SK-N-SH treated with all-trans-retinoic acid at 6 μM for 48 hours (cell line): ENCODE measurements around the gene SPATA33.

ENCODE experiments used
- ATAC-seq: fragments of 200-7000 bp; cut with Tn5 transposase; 3 replicates; pipeline ENCODE4 v1.9.1; 2020; ENCODE audit warnings: mild to moderate bottlenecking, moderate library complexity
- ARNTL ChIP-seq: fragments of 450-650 bp; formaldehyde crosslinking; IDR thresholded peaks from 2 replicates; pipeline ENCODE4 v1.5.0; 2020; ENCODE audit warnings: low read depth, mild to moderate bottlenecking, moderate library complexity, borderline replicate concordance
- BACH2 ChIP-seq: fragments of 250-450 bp; sonication (Bioruptor Pico); IDR thresholded peaks from 2 replicates; pipeline ENCODE4 v1.9.0; 2021; ENCODE audit warnings: mild to moderate bottlenecking, borderline replicate concordance
- CREB5 ChIP-seq: fragments of 250-450 bp; sonication (Bioruptor Pico); IDR thresholded peaks from 2 replicates; pipeline ENCODE4 v1.5.1; 2020; ENCODE audit warnings: low read depth, mild to moderate bottlenecking, moderate library complexity
- CSDC2 ChIP-seq: fragments of 250-450 bp; sonication (Bioruptor Pico); IDR thresholded peaks from 2 replicates; pipeline ENCODE4 v1.5.0; 2020; ENCODE audit warnings: mild to moderate bottlenecking, moderate library complexity
- CSRNP3 ChIP-seq: fragments of 250-450 bp; sonication (Bioruptor Pico); IDR thresholded peaks from 2 replicates; pipeline ENCODE4 v1.5.1; 2021; ENCODE audit warnings: mild to moderate bottlenecking, moderate library complexity
- GLIS3 ChIP-seq: fragments of 250-450 bp; sonication (Bioruptor Pico); IDR thresholded peaks from 2 replicates; pipeline ENCODE4 v1.5.0; 2020; ENCODE audit warnings: mild to moderate bottlenecking, moderate library complexity
- ISL1 ChIP-seq: fragments of 250-450 bp; sonication (Bioruptor Pico); IDR thresholded peaks from 2 replicates; pipeline ENCODE4 v2.1.2; 2022; ENCODE audit warnings: mild to moderate bottlenecking, moderate library complexity
- OSR1 ChIP-seq: fragments of 250-450 bp; sonication (Bioruptor Pico); IDR thresholded peaks from 2 replicates; pipeline ENCODE4 v1.8.0; 2022; ENCODE audit warnings: moderate library complexity, mild to moderate bottlenecking, inconsistent platforms
- PATZ1 ChIP-seq: fragments of 250-450 bp; sonication (Bioruptor Pico); IDR thresholded peaks from 2 replicates; pipeline ENCODE4 v1.8.0; 2020; ENCODE audit warnings: mild to moderate bottlenecking, moderate library complexity, borderline replicate concordance
- POU6F1 ChIP-seq: fragments of 250-450 bp; sonication (Bioruptor Pico); IDR thresholded peaks from 2 replicates; pipeline ENCODE4 v1.8.0; 2021; ENCODE audit warnings: low read depth, mild to moderate bottlenecking, moderate library complexity, borderline replicate concordance
- PPARA ChIP-seq: fragments of 250-450 bp; sonication (Bioruptor Pico); IDR thresholded peaks from 2 replicates; pipeline ENCODE4 v1.5.0; 2020; ENCODE audit warnings: mild to moderate bottlenecking, borderline replicate concordance
- RARB ChIP-seq: fragments of 250-450 bp; sonication (Bioruptor Pico); IDR thresholded peaks from 2 replicates; pipeline ENCODE4 v1.8.0; 2021; ENCODE audit warnings: mild to moderate bottlenecking, moderate library complexity
- SNAI2 ChIP-seq: fragments of 250-450 bp; sonication (Bioruptor Pico); IDR thresholded peaks from 2 replicates; pipeline ENCODE4 v1.5.0; 2020; ENCODE audit warnings: mild to moderate bottlenecking, moderate library complexity
- TCF4 ChIP-seq: fragments of 250-450 bp; sonication (Bioruptor Pico); IDR thresholded peaks from 2 replicates; pipeline ENCODE4 v1.8.0; 2021; ENCODE audit warnings: mild to moderate bottlenecking, moderate library complexity, borderline replicate concordance
- TOX ChIP-seq: fragments of 250-450 bp; sonication (Bioruptor Pico); IDR thresholded peaks from 2 replicates; pipeline ENCODE4 v1.8.0; 2021; ENCODE audit warnings: mild to moderate bottlenecking, moderate library complexity, borderline replicate concordance
- TSHZ2 ChIP-seq: fragments of 250-450 bp; sonication (Bioruptor Pico); IDR thresholded peaks from 2 replicates; pipeline ENCODE4 v1.5.0; 2020; ENCODE audit warnings: mild to moderate bottlenecking, moderate library complexity
- ZC3H10 ChIP-seq: fragments of 250-450 bp; sonication (Bioruptor Pico); IDR thresholded peaks from 2 replicates; pipeline ENCODE4 v1.5.1; 2021; ENCODE audit warnings: mild to moderate bottlenecking, moderate library complexity
- ZFP3 ChIP-seq: fragments of 250-450 bp; sonication (Bioruptor Pico); IDR thresholded peaks from 2 replicates; pipeline ENCODE4 v1.5.0; 2020; ENCODE audit warnings: mild to moderate bottlenecking, moderate library complexity
- ZFP30 ChIP-seq: fragments of 450-650 bp; formaldehyde crosslinking; IDR thresholded peaks from 2 replicates; pipeline ENCODE4 v1.5.0; 2022; ENCODE audit warnings: mild to moderate bottlenecking, moderate library complexity
- ZNF565 ChIP-seq: fragments of 450-650 bp; formaldehyde crosslinking; conservative IDR thresholded peaks from 2 replicates; pipeline ENCODE4 v1.5.0; 2020; ENCODE audit warnings: low read depth, mild to moderate bottlenecking, moderate library complexity
- ZNF70 ChIP-seq: fragments of 450-650 bp; formaldehyde crosslinking; IDR thresholded peaks from 2 replicates; pipeline ENCODE4 v1.5.0; 2020; ENCODE audit warnings: mild to moderate bottlenecking, moderate library complexity

The SPATA33 gene

GRCh38 chr16:89618109-89618998 lies 39.3 kb upstream of the SPATA33 start:
- TF ChIP-seq CREB5 (CRISPR knock-in tag) (no peak), RARB (CRISPR knock-in tag) (no peak), CSDC2 (CRISPR knock-in tag) (no peak), SNAI2 (CRISPR knock-in tag) (no peak), POU6F1 (no peak), TCF4 (no peak), ARNTL (no peak), OSR1 (CRISPR knock-in tag) (no peak), TSHZ2 (CRISPR knock-in tag) (no peak), ZNF565 (CRISPR knock-in tag) (no peak), GLIS3 (CRISPR knock-in tag) (no peak), TOX (CRISPR knock-in tag) (no peak), BACH2 (CRISPR knock-in tag) (no peak), ZNF70 (CRISPR knock-in tag) (no peak), ZFP30 (no peak), ISL1 (CRISPR knock-in tag) (no peak)
- ATAC-seq: no peak

- TF ChIP-seq ZFP3 (CRISPR knock-in tag): no peak
- no peak for TF ChIP-seq CREB5 (CRISPR knock-in tag)
- TF ChIP-seq PPARA (CRISPR knock-in tag): no peak
- TF ChIP-seq ZC3H10: no peak
- no peak for TF ChIP-seq OSR1 (CRISPR knock-in tag)
- no peak for TF ChIP-seq BACH2 (CRISPR knock-in tag)
- TF ChIP-seq ZNF565 (CRISPR knock-in tag): no peak
- no peak for TF ChIP-seq ISL1 (CRISPR knock-in tag)
- TF ChIP-seq PATZ1: no peak
- TF ChIP-seq ZNF70 (CRISPR knock-in tag): no peak
- TF ChIP-seq CSDC2 (CRISPR knock-in tag): no peak
- TF ChIP-seq POU6F1: no peak
- no peak for TF ChIP-seq CSRNP3 (CRISPR knock-in tag)
- no peak for TF ChIP-seq SNAI2 (CRISPR knock-in tag)
- TF ChIP-seq GLIS3 (CRISPR knock-in tag): no peak
- TF ChIP-seq ARNTL: no peak
- ATAC-seq: no peak
Measured at GRCh38 chr16:89619840-89620239, 37.8 kb upstream of the SPATA33 start.
